GM10248 (cell line): ENCODE data around the gene CEBPG.

Experiments
- CTCF ChIA-PET: fragments of 300-600 bp; sonication (Branson Sonifier 250); formaldehyde crosslinking; extraction: SDS; loops from one replicate; lab custom pipeline; 2021; ENCODE audit warnings: antibody characterized with exemption; lab: Yijun Ruan, JAX
- POLR2A ChIA-PET: fragments of 350-650 bp; sonication (Branson Sonifier 250); formaldehyde crosslinking; extraction: SDS; loops from one replicate; lab custom pipeline; 2020; ENCODE audit warnings: antibody characterized with exemption; lab: Yijun Ruan, JAX
- DNase-seq: peaks from one replicate; pipeline ENCODE4 v3.0.0; 2012; ENCODE audit errors: extremely low spot score
- TF ChIP-seq, protein P1 (sequence below): IDR thresholded peaks from 2 replicates; pipeline ENCODE4 v1.5.1; 2012; ENCODE audit warnings: mild to moderate bottlenecking, low read depth; ENCODE audit errors: extremely low read depth, missing control alignments, control extremely low read depth

CEBPG gene

DNA sequence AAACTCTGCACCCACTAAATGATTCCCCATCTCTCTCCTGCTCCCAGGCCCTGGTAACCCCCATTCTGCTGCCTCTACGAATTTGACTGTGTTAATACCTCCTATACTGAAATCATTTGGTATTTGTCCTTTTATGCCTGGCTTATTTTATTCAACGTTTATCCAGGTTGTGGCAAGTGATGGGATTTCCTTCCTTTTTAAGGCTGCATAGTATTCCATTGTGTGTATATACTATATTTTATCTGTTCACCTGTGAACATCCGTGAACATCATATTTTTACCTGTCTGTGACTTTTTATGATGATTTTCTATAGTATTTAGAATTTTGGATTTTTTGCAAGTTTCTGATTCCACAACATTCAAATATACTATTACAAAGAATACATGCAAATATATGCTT lies 13.9 kb upstream of the CEBPG start:
- DNase-seq = no peak
- CTCF ChIA-PET = interaction anchor here (1.1 kb wide), 1 partner anchor 9 kb away, joined by 4 read pairs; no protein-coding TSS in a partner anchor
- TF ChIP-seq, protein P1, sequence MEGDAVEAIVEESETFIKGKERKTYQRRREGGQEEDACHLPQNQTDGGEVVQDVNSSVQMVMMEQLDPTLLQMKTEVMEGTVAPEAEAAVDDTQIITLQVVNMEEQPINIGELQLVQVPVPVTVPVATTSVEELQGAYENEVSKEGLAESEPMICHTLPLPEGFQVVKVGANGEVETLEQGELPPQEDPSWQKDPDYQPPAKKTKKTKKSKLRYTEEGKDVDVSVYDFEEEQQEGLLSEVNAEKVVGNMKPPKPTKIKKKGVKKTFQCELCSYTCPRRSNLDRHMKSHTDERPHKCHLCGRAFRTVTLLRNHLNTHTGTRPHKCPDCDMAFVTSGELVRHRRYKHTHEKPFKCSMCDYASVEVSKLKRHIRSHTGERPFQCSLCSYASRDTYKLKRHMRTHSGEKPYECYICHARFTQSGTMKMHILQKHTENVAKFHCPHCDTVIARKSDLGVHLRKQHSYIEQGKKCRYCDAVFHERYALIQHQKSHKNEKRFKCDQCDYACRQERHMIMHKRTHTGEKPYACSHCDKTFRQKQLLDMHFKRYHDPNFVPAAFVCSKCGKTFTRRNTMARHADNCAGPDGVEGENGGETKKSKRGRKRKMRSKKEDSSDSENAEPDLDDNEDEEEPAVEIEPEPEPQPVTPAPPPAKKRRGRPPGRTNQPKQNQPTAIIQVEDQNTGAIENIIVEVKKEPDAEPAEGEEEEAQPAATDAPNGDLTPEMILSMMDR = no peak
- POLR2A ChIA-PET = no interaction called here

DNA sequence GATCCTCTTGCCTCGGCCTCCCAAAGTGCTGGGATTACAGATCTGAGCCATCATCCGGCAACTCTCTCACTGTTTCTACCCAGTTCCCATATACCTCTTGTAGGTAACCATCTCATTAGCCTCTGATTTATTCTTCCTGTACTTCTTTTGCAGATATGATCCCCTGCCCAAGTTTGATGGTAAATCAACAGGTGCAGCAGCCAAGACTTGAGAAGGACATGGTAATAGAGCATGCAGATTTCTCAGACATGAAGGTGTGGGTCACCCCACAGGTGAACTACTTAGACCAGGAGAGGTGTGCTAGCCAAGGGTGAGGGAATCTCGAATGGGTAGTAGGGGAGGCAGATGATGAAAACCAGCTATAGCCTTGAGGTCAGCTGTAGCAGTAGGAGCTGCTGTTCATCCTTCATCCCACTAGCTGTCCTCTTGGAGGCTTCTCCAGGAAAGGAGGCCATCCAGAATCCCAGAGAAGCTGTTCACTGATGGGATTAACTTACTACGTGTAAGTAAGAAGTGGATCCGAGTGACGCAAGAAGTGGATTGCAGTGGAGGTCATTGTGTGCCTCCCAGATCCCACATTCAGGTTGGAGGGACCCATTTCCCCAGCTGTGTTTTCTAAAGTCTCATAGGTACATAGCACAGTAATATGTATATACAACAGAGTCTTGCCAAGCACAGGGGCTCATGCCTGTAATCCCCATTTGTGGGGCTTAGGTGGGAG lies 10.8 kb upstream of the CEBPG start:
- TF ChIP-seq, protein P1 = no peak
- ChIA-PET CTCF (interaction anchor here (1.0 to 1.4 kb wide), 3 partner anchors 14 to 53 kb away, joined by 3 to 6 read pairs (median 3); no protein-coding TSS in a partner anchor), POLR2A (no interaction called here)
- DNase-seq = no peak

DNA sequence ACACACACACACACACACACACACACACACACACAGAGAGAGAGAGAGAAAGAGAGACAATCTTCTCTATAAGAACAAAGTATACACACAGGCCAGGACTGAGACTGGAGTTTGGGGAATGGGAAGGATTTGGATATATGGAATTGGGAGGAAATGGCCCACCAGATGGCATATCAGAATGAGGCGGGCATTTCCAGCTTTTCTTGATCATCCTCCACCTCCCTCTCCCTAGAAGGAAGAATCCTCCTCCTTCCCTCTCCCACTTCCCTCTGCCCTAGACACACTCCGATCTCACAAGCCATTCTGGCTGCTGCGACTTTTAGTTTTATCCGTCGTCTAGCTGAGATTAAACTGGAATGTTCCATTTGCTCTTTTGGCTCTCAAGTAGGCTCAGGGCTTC lies 10.0 kb upstream of the CEBPG start:
- ChIA-PET POLR2A (no interaction called here), CTCF (interaction anchor here (1.0 to 1.1 kb wide), 2 partner anchors 13 to 25 kb away, joined by 3 read pairs; no protein-coding TSS in a partner anchor)
- TF ChIP-seq, protein P1 = no peak
- DNase-seq = no peak

DNA sequence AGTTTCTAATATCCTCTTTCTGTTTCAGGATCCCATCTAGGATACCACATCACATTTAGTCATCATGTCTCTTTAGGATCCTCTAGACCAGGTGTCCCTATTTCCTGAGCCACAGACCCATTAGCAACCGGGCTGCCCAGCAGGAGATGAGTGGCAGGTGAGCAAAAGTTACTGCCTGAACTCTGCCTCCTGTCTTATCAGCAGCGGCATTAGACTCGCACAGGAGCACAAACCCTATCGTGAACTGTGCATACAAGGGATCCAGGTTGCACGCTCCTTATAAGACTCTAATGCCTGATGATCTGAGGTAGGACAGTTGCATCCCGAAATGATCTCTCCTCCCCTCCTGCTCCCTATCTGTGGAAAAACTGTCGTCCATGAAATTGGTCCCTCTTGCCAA lies 7.8 kb upstream of the CEBPG start:
- TF ChIP-seq, protein P1 = no peak
- DNase-seq = no peak
- ChIA-PET CTCF (no interaction called here), POLR2A (no interaction called here)

DNA sequence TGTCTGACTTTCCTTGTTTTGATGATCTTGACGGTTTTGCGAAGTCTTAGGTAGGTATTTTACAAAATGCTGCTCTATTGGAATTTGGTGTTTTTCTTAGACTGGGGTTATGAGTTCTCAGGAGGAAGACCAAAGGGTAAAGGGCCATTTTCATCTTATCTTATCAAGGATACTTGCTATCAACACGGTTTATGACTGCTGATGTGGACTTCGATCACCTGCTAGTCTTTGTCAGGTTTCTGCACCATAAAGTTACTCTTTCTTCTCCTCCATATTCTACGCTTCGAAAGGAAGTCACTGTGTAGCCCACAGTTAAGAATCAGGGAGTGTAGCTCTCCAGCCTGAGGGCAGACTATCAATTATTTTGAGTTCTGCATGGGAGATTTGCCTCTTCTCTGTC lies 7.4 kb upstream of the CEBPG start:
- CTCF ChIA-PET = no interaction called here
- POLR2A ChIA-PET = no interaction called here
- DNase-seq = no peak
- TF ChIP-seq, protein P1 = no peak

DNA sequence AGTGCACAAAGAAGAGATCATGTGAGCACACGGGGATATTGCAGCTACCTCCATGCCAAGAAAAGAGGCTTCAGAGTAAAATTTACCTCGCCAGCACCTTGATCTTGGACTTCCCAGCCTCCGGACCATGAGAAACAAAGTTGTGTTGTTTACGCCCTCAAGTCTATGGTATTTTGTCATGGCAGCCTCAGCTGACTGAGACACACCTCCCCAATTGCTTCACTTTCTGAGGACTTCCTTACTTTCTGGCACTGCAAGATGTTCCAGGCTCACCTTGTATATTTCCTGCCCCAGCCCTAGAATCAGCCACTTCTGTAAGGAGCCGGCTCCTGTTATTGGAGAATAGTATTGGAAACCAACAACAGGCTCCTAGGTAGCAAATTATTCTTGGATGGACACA lies 6.6 kb upstream of the CEBPG start:
- TF ChIP-seq, protein P1 = no peak

More for the DNA sequence above, 6.6 kb upstream of the CEBPG start:
- POLR2A ChIA-PET = no interaction called here
- DNase-seq = no peak
- CTCF ChIA-PET = interaction anchor here (1.0 kb wide), 1 partner anchor 17 kb away, joined by 3 read pairs; no protein-coding TSS in a partner anchor
